K562 (cell line): ENCODE results near the gene MED19. TPM values are rescaled to one million over a fixed set of nuclear protein-coding genes. Genes with fewer than 3 reads are reported as not detected.

Experiments
- CBFA2T3 ChIP-seq: fragments of 450-650 bp; IDR thresholded peaks from 2 replicates; pipeline ENCODE4 v1.6.1; 2017
- CBX8 ChIP-seq: fragments of 200-600 bp; sonication (generic); IDR thresholded peaks from 2 replicates; pipeline ENCODE4 v1.6.1; 2012; ENCODE audit warnings: borderline replicate concordance, mixed run types, low read depth, mild to moderate bottlenecking, moderate library complexity, mixed read lengths, low read length, control low read depth, inconsistent platforms; ENCODE audit not compliant: poor library complexity, severe bottlenecking; ENCODE audit errors: extremely low read depth
- CHD1 ChIP-seq: fragments of 200-600 bp; sonication (generic); IDR thresholded peaks from one replicate; pipeline ENCODE4 v1.6.1; 2012; ENCODE audit warnings: mild to moderate bottlenecking, moderate library complexity, low read length, inconsistent platforms
- CHD4 ChIP-seq: fragments of 200-600 bp; sonication (generic); IDR thresholded peaks from 3 replicates; pipeline ENCODE4 v1.6.1; 2012; ENCODE audit warnings: low read depth, mild to moderate bottlenecking, mixed read lengths, low read length, inconsistent platforms; ENCODE audit not compliant: insufficient read depth, insufficient replicate concordance, poor library complexity, severe bottlenecking
- HDAC2 ChIP-seq: fragments of 450-650 bp; IDR thresholded peaks from 2 replicates; pipeline ENCODE4 v1.6.1; 2016; ENCODE audit warnings: mild to moderate bottlenecking
- MAX ChIP-seq: sonication (generic); formaldehyde crosslinking; IDR thresholded peaks from 2 replicates; pipeline ENCODE4 v1.9.0; 2022; ENCODE audit warnings: mild to moderate bottlenecking, missing genetic modification reagents
- MBD2 ChIP-seq: sonication (generic); IDR thresholded peaks from 2 replicates; pipeline ENCODE4 v1.6.1; 2016; ENCODE audit warnings: low read depth, borderline replicate concordance
- MEF2D ChIP-seq: conservative IDR thresholded peaks from 2 replicates; pipeline ENCODE4 v1.6.1; 2016; ENCODE audit warnings: low read depth, missing genetic modification characterization, missing compliant biosample characterization
- NR0B1 ChIP-seq: fragments of 450-650 bp; IDR thresholded peaks from one replicate; pipeline ENCODE4 v1.6.1; 2018; ENCODE audit warnings: mild to moderate bottlenecking, moderate library complexity; ENCODE audit not compliant: partially characterized antibody
- PTBP1 ChIP-seq: fragments of 200-400 bp; formaldehyde crosslinking; IDR thresholded peaks from 2 replicates; pipeline ENCODE4 v1.6.1; 2017; ENCODE audit warnings: low read depth, low read length
- PTRF ChIP-seq: fragments of 450-650 bp; IDR thresholded peaks from 2 replicates; pipeline ENCODE4 v1.6.1; 2016; ENCODE audit warnings: mild to moderate bottlenecking, missing genetic modification characterization, missing compliant biosample characterization
- RBBP5 ChIP-seq: fragments of 200-600 bp; sonication (generic); IDR thresholded peaks from 2 replicates; pipeline ENCODE4 v1.6.1; 2012; ENCODE audit warnings: borderline replicate concordance, mild to moderate bottlenecking, low read length, control low read depth, inconsistent platforms; ENCODE audit not compliant: insufficient read depth, poor library complexity, severe bottlenecking
- RFX1 ChIP-seq: fragments of 450-650 bp; IDR thresholded peaks from 2 replicates; pipeline ENCODE4 v1.6.1; 2016; ENCODE audit warnings: mild to moderate bottlenecking, moderate library complexity
- SIN3B ChIP-seq: fragments of 450-650 bp; IDR thresholded peaks from 2 replicates; pipeline ENCODE4 v1.6.1; 2017; ENCODE audit warnings: low read depth, mild to moderate bottlenecking, moderate library complexity
- SRSF3 ChIP-seq: fragments of 200-400 bp; formaldehyde crosslinking; IDR thresholded peaks from 2 replicates; pipeline ENCODE4 v1.6.1; 2016; ENCODE audit warnings: mild to moderate bottlenecking, low read length, moderate library complexity; ENCODE audit not compliant: insufficient read depth
- SRSF9 ChIP-seq: fragments of 200-400 bp; formaldehyde crosslinking; IDR thresholded peaks from 2 replicates; pipeline ENCODE4 v1.6.1; 2017; ENCODE audit warnings: low read depth, low read length, borderline replicate concordance
- TAF1 ChIP-seq: IDR thresholded peaks from 2 replicates; pipeline ENCODE4 v1.6.1; 2011; ENCODE audit warnings: mild to moderate bottlenecking, low read length, moderate library complexity; ENCODE audit not compliant: insufficient read depth, control insufficient read depth, severe bottlenecking; ENCODE audit errors: extremely low read depth
- XRCC4 ChIP-seq: IDR thresholded peaks from one replicate; pipeline ENCODE4 v1.6.1; 2011; ENCODE audit not compliant: insufficient read depth, insufficient read length; ENCODE audit errors: extremely low read depth
- ZNF232 ChIP-seq: sonication (generic); formaldehyde crosslinking; IDR thresholded peaks from 2 replicates; pipeline ENCODE4 v1.8.0; 2022; ENCODE audit warnings: mild to moderate bottlenecking, missing genetic modification reagents
- ZNF274 ChIP-seq: IDR thresholded peaks from 2 replicates; pipeline ENCODE4 v1.6.1; 2011; ENCODE audit warnings: low read depth, mild to moderate bottlenecking, low read length, moderate library complexity, borderline replicate concordance
- polyA plus RNA-seq, 8 experiments: library from polyadenylated mRNA; depleted of rRNA in 4 of 8; stranded (reverse) in 5 of 8; unstranded in 3 of 8; fragments of >200 nt; fragmentation: Nextera tagmentation in 2 of 8; fragmentation: Illumina TruSeq in 1 of 8; extraction: Ambion mirVana in 2 of 8; extraction: Trizol in 1 of 8; gene quantifications; 2 replicates each; pipeline versions ENCODE4 v1.2.1 to v1.2.3, GENCODE V29; 2011 to 2014; ENCODE audit warnings: inconsistent platforms in 1 of 8, missing spikeins in 1 of 8
- total RNA-seq, 7 experiments: library from RNA; depleted of rRNA in 6 of 7; stranded (reverse); fragments of >200 nt in 6 of 7; fragmentation: Illumina TruSeq in 2 of 7; extraction: Trizol in 2 of 7; gene quantifications; 2 replicates each; pipeline versions ENCODE4 v1.2.1 to v1.2.3, GENCODE V29; 2011 to 2021; ENCODE audit warnings: low replicate concordance in 1 of 7
- TF ChIP-seq, protein P1 (sequence below): sonication (generic); formaldehyde crosslinking; IDR thresholded peaks from 2 replicates; pipeline ENCODE4 v1.8.0; 2022; ENCODE audit warnings: missing genetic modification reagents, mild to moderate bottlenecking, moderate library complexity, borderline replicate concordance

The MED19 gene
- total and polyA plus RNA-seq, 9 of the 15 experiments (the other 6 are each of a cell fraction or from before 2014, with no cell fraction given): 7.3 to 23.5 (median 15.0) TPM

DNA sequence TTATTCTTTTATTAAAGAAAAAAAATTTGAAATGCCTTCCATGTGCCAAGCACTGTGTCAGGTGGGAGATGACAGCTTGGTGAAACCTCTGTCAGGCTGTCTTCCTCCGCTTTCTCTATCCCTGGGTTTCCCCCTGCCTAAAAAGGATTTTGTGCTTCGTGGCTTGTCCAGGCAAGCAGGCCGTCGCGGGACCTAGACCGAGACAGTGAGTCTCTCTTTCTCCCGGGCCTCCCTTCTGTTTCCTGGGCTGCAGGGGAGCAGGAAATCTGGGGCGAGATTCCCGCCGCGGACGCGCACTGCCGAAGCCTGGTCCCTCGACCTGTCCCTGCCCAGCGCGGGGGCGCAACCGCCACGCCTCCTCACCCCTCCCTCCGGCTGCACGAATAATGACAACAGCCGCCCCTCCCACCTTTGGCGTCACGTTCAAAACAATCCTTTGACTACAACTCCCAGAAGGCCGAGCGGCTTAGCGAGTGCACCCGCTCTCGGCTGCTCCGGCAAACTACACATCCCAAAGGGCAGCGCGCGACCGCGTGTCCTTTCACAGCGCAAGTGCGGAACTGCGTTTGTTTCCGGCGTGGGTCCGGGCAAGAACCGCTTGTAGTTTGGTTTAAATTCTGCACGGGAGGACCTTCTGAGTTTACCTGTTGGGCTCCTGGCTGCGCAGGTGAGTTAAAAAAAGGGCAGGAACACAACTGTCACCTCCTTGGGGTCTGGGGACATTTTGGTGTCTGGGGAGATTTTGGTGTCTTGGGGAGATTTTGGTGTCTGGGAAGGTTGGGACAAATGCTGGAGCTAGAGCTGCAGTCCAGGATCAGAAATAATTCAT, 54.6 kb downstream of the MED19 start, which contains the start of gene CLP1 (continued):
- TF ChIP-seq XRCC4 (no peak), CHD4 (no peak), HDAC2 (no peak), CHD1 (no peak), RBBP5 (peak; percentile 64), NR0B1 (no peak), ZNF274 (no peak), PTBP1 (0 out of 2 replicates have a peak, but pooled peaks have one; percentile 41), MEF2D (tag) (no peak), SRSF3 (no peak), PTRF (tag) (no peak), RFX1 (no peak), SRSF9 (no peak), MAX (CRISPR knock-in tag) (peak; percentile 94), TAF1 (peak; percentile 3), CBFA2T3 (no peak), ZNF232 (no peak), MBD2 (peak; percentile 90), CBX8 (no peak), SIN3B (peak; percentile 47; the same call in 1 of the 2 replicates)
- TF ChIP-seq, protein P1, sequence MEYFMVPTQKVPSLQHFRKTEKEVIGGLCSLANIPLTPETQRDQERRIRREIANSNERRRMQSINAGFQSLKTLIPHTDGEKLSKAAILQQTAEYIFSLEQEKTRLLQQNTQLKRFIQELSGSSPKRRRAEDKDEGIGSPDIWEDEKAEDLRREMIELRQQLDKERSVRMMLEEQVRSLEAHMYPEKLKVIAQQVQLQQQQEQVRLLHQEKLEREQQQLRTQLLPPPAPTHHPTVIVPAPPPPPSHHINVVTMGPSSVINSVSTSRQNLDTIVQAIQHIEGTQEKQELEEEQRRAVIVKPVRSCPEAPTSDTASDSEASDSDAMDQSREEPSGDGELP: peak; percentile 89; the same call in 1 of the 2 replicates
